ENCODE measurements around the gene KLHL29.

The KLHL29 gene

GRCh38 chr2:23538566-23538965 lies 153.6 kb downstream of the KLHL29 start:
- FAIRE-seq = no peak
- no peak for DNase-seq (ENCODE audit: insufficient read length, low spot score)
- TF ChIP-seq PAX5 (IDR thresholded peaks at IDR 0.05; ENCODE audit: insufficient read depth, low read length, severe bottlenecking) = no peak
- no peak for TF ChIP-seq POLR2AphosphoS5 (IDR thresholded peaks at IDR 0.05; ENCODE audit: low read depth, low read length)
- no peak for TF ChIP-seq POU2F2 (IDR thresholded peaks at IDR 0.05; ENCODE audit: low read depth, low read length)
- no peak for TF ChIP-seq TAF1 (IDR thresholded peaks at IDR 0.05; ENCODE audit: low read depth, low read length)
- TF ChIP-seq POLR2A (IDR thresholded peaks at IDR 0.05; ENCODE audit: low read depth, low read length) = no peak
- no peak for TF ChIP-seq SPI1 (IDR thresholded peaks at IDR 0.05; ENCODE audit: low read depth, low read length)

GRCh38 chr2:23540804-23541360 lies 155.9 kb downstream of the KLHL29 start:
- TF ChIP-seq SPI1 (IDR thresholded peaks at IDR 0.05; ENCODE audit: low read depth, low read length) (no peak), POLR2A (IDR thresholded peaks at IDR 0.05; ENCODE audit: low read depth, low read length) (no peak), POU2F2 (IDR thresholded peaks at IDR 0.05; ENCODE audit: low read depth, low read length) (no peak), TAF1 (IDR thresholded peaks at IDR 0.05; ENCODE audit: low read depth, low read length) (no peak), POLR2AphosphoS5 (IDR thresholded peaks at IDR 0.05; ENCODE audit: low read depth, low read length) (no peak), PAX5 (IDR thresholded peaks at IDR 0.05; ENCODE audit: insufficient read depth, low read length, severe bottlenecking) (no peak)
- FAIRE-seq (no peak), DNase-seq (ENCODE audit: insufficient read length, low spot score) (no peak)

- DNase-seq (ENCODE audit: insufficient read length, low spot score) (no peak), FAIRE-seq (no peak)
- TF ChIP-seq POU2F2 (IDR thresholded peaks at IDR 0.05; ENCODE audit: low read depth, low read length) (no peak), POLR2AphosphoS5 (IDR thresholded peaks at IDR 0.05; ENCODE audit: low read depth, low read length) (no peak), SPI1 (IDR thresholded peaks at IDR 0.05; ENCODE audit: low read depth, low read length) (no peak), POLR2A (IDR thresholded peaks at IDR 0.05; ENCODE audit: low read depth, low read length) (no peak), TAF1 (IDR thresholded peaks at IDR 0.05; ENCODE audit: low read depth, low read length) (no peak), PAX5 (IDR thresholded peaks at IDR 0.05; ENCODE audit: insufficient read depth, low read length, severe bottlenecking) (no peak)
Observed at GRCh38 chr2:23541503-23542229, 156.7 kb downstream of the KLHL29 start.

- DNase-seq (ENCODE audit: insufficient read length, low spot score) (no peak), FAIRE-seq (no peak)
- no peak for TF ChIP-seq TAF1 (IDR thresholded peaks at IDR 0.05; ENCODE audit: low read depth, low read length)
- TF ChIP-seq PAX5 (IDR thresholded peaks at IDR 0.05; ENCODE audit: insufficient read depth, low read length, severe bottlenecking) = no peak
- no peak for TF ChIP-seq POU2F2 (IDR thresholded peaks at IDR 0.05; ENCODE audit: low read depth, low read length)
- no peak for TF ChIP-seq POLR2A (IDR thresholded peaks at IDR 0.05; ENCODE audit: low read depth, low read length)
- TF ChIP-seq POLR2AphosphoS5 (IDR thresholded peaks at IDR 0.05; ENCODE audit: low read depth, low read length) = no peak
- no peak for TF ChIP-seq SPI1 (IDR thresholded peaks at IDR 0.05; ENCODE audit: low read depth, low read length)
Observed at GRCh38 chr2:23542230-23542789, 157.3 kb downstream of the KLHL29 start.

GRCh38 chr2:23543302-23543701 lies 158.3 kb downstream of the KLHL29 start:
- DNase-seq (ENCODE audit: insufficient read length, low spot score) (no peak), FAIRE-seq (no peak)
- TF ChIP-seq POLR2A (IDR thresholded peaks at IDR 0.05; ENCODE audit: low read depth, low read length) = no peak
- no peak for TF ChIP-seq POU2F2 (IDR thresholded peaks at IDR 0.05; ENCODE audit: low read depth, low read length)
- no peak for TF ChIP-seq POLR2AphosphoS5 (IDR thresholded peaks at IDR 0.05; ENCODE audit: low read depth, low read length)
- TF ChIP-seq SPI1 (IDR thresholded peaks at IDR 0.05; ENCODE audit: low read depth, low read length) = no peak
- no peak for TF ChIP-seq PAX5 (IDR thresholded peaks at IDR 0.05; ENCODE audit: insufficient read depth, low read length, severe bottlenecking)

- no peak for FAIRE-seq
- TF ChIP-seq PAX5 (IDR thresholded peaks at IDR 0.05; ENCODE audit: insufficient read depth, low read length, severe bottlenecking) (no peak), SPI1 (IDR thresholded peaks at IDR 0.05; ENCODE audit: low read depth, low read length) (no peak), TAF1 (IDR thresholded peaks at IDR 0.05; ENCODE audit: low read depth, low read length) (no peak), POLR2A (IDR thresholded peaks at IDR 0.05; ENCODE audit: low read depth, low read length) (no peak), POU2F2 (IDR thresholded peaks at IDR 0.05; ENCODE audit: low read depth, low read length) (no peak), POLR2AphosphoS5 (IDR thresholded peaks at IDR 0.05; ENCODE audit: low read depth, low read length) (no peak)
- DNase-seq (ENCODE audit: insufficient read length, low spot score) = no peak
Observed at GRCh38 chr2:23543728-23544127, 158.7 kb downstream of the KLHL29 start.

- DNase-seq (ENCODE audit: insufficient read length, low spot score) = no peak
- no peak for FAIRE-seq
- TF ChIP-seq POU2F2 (IDR thresholded peaks at IDR 0.05; ENCODE audit: low read depth, low read length) (no peak), TAF1 (IDR thresholded peaks at IDR 0.05; ENCODE audit: low read depth, low read length) (no peak), POLR2A (IDR thresholded peaks at IDR 0.05; ENCODE audit: low read depth, low read length) (no peak), POLR2AphosphoS5 (IDR thresholded peaks at IDR 0.05; ENCODE audit: low read depth, low read length) (no peak), SPI1 (IDR thresholded peaks at IDR 0.05; ENCODE audit: low read depth, low read length) (no peak), PAX5 (IDR thresholded peaks at IDR 0.05; ENCODE audit: insufficient read depth, low read length, severe bottlenecking) (no peak)
Observed at GRCh38 chr2:23544589-23545295, 159.8 kb downstream of the KLHL29 start.

GRCh38 chr2:23545396-23545795 lies 160.4 kb downstream of the KLHL29 start:
- FAIRE-seq (no peak), DNase-seq (ENCODE audit: insufficient read length, low spot score) (no peak)

GRCh38 chr2:23545811-23546210 lies 160.8 kb downstream of the KLHL29 start:
- FAIRE-seq = no peak
- no peak for DNase-seq (ENCODE audit: insufficient read length, low spot score)
- TF ChIP-seq POLR2AphosphoS5 (IDR thresholded peaks at IDR 0.05; ENCODE audit: low read depth, low read length) = no peak
- TF ChIP-seq SPI1 (IDR thresholded peaks at IDR 0.05; ENCODE audit: low read depth, low read length) = no peak
- no peak for TF ChIP-seq TAF1 (IDR thresholded peaks at IDR 0.05; ENCODE audit: low read depth, low read length)
- TF ChIP-seq POLR2A (IDR thresholded peaks at IDR 0.05; ENCODE audit: low read depth, low read length) = no peak
- TF ChIP-seq POU2F2 (IDR thresholded peaks at IDR 0.05; ENCODE audit: low read depth, low read length) = no peak
- TF ChIP-seq PAX5 (IDR thresholded peaks at IDR 0.05; ENCODE audit: insufficient read depth, low read length, severe bottlenecking) = no peak

More at GRCh38 chr2:23545396-23545795, 160.4 kb downstream of the KLHL29 start:
- TF ChIP-seq POLR2A (IDR thresholded peaks at IDR 0.05; ENCODE audit: low read depth, low read length) (no peak), SPI1 (IDR thresholded peaks at IDR 0.05; ENCODE audit: low read depth, low read length) (no peak), POLR2AphosphoS5 (IDR thresholded peaks at IDR 0.05; ENCODE audit: low read depth, low read length) (no peak), POU2F2 (IDR thresholded peaks at IDR 0.05; ENCODE audit: low read depth, low read length) (no peak), TAF1 (IDR thresholded peaks at IDR 0.05; ENCODE audit: low read depth, low read length) (no peak), PAX5 (IDR thresholded peaks at IDR 0.05; ENCODE audit: insufficient read depth, low read length, severe bottlenecking) (no peak)
